Measurements from ENCODE around the gene PITPNM1. TPM values are rescaled to one million over a fixed set of nuclear protein-coding genes. Genes with fewer than 3 reads are reported as not detected.

The PITPNM1 gene
- total RNA-seq, 1 experiment from 2014 or later: 79.8 TPM

DNA sequence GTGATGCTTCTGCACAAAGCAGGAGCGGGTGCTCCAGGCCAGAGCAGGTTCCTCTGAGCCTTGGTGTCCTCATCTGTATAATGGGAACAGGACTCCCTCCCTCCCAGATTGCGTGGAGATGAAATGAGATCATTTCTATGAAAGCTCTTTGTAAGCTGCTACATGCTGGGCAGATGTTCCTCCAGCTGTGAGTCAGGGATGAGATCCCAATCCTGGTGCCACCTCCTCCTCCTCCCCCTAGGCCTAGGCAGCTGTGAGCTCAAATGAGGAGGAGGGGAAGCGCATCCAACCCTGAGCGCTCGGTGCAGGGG is 25.1 kb upstream of the PITPNM1 start:
- no peak overlapping the region for H3K4me2 ChIP-seq (ENCODE audit: low read length)
- no peak overlapping the region for H3K9ac ChIP-seq (ENCODE audit: low read length)
- H3K36me3 ChIP-seq (ENCODE audit: low read depth, low read length): no peaks in the 10 kb centered on the region; the same call in 1 of the 2 replicates
- H3K27ac ChIP-seq (ENCODE audit: low read length): no peak overlapping the region
- POLR2A ChIA-PET (ENCODE audit: unreplicated experiment): no interaction called here
- H3K4me1 ChIP-seq (ENCODE audit: insufficient read depth, low read length): no peaks in the 10 kb centered on the region
- no peaks in the 10 kb centered on the region for H3K27me3 ChIP-seq (ENCODE audit: low read length)
- ATAC-seq: no peak
- H4K20me1 ChIP-seq (ENCODE audit: low read length): no peaks in the 10 kb centered on the region
- DNase-seq: no peak
- CTCF ChIA-PET: no interaction called here
- no peak overlapping the region for H3K4me3 ChIP-seq (ENCODE audit: low read length)
- H3F3A ChIP-seq (ENCODE audit: low read length, unreplicated experiment): no peaks in the 10 kb centered on the region
- no peaks in the 10 kb centered on the region for H3K9me2 ChIP-seq (replicated peaks; ENCODE audit: low read length)
- H2AFZ ChIP-seq (ENCODE audit: low read length): no peak overlapping the region
- peaks cover 23% of the 10 kb centered on the region for H3K9me3 ChIP-seq (ENCODE audit: low read length)
- BruUV-seq (replicated peaks): no TSS peak
- no peaks in the 10 kb centered on the region for H3K79me2 ChIP-seq (ENCODE audit: low read length)
- TF ChIP-seq EZH2 (IDR thresholded peaks at IDR 0.05; ENCODE audit: low read length, unreplicated experiment) (no peak), EZH2phosphoT487 (IDR thresholded peaks at IDR 0.05; ENCODE audit: borderline replicate concordance, low read length) (no peak)
- TF ChIP-seq, protein P1, sequence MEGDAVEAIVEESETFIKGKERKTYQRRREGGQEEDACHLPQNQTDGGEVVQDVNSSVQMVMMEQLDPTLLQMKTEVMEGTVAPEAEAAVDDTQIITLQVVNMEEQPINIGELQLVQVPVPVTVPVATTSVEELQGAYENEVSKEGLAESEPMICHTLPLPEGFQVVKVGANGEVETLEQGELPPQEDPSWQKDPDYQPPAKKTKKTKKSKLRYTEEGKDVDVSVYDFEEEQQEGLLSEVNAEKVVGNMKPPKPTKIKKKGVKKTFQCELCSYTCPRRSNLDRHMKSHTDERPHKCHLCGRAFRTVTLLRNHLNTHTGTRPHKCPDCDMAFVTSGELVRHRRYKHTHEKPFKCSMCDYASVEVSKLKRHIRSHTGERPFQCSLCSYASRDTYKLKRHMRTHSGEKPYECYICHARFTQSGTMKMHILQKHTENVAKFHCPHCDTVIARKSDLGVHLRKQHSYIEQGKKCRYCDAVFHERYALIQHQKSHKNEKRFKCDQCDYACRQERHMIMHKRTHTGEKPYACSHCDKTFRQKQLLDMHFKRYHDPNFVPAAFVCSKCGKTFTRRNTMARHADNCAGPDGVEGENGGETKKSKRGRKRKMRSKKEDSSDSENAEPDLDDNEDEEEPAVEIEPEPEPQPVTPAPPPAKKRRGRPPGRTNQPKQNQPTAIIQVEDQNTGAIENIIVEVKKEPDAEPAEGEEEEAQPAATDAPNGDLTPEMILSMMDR (conservative IDR thresholded peaks at IDR 0.05; ENCODE audit: low read depth, low read length): no peak
- intact Hi-C loops (cut with micrococcal nuclease): no loop called here

- no peaks in the 10 kb centered on the region for H3K9me2 ChIP-seq (replicated peaks; ENCODE audit: low read length)
Observed at GRCh38 chr11:67528376-67528775, 23.2 kb upstream of the PITPNM1 start.

DNA sequence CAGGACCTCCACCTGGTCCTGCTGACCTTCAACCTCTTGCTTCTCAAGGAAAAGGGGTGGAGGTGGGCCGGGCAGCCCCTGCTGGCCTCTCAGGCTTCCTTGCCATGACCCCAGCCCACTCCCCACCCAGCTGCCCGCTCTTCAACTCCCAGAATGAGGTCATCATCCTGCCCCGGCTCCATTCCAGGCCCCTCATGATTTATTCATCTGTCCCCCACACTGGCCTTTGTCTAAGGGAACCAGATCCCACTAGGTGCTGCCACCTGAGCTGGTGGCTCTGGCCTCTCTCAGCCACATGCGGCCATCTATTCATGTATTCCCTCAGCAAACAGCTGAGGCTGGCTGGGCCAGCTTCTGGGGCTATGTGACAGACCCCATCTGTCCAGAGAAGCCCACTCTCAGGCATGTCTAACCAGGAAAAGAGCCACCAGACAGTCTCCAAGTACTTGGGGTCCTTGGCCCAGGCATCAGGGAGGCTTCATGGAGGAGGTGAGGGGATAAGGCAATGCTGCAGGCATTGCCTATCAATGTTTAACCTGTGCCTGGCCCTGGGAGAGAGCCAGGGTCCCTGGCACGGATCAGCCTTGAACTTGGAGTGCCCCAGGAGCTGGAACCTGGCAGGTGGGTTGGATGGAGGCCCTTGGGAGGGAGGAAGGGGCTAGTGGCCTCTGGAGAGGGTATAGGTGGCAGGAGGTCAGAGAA is 20.3 kb upstream of the PITPNM1 start:
- no peak for TF ChIP-seq EZH2 (IDR thresholded peaks at IDR 0.05; ENCODE audit: low read length, unreplicated experiment)
- TF ChIP-seq, protein P1 (conservative IDR thresholded peaks at IDR 0.05; ENCODE audit: low read depth, low read length): no peak
- no peak for TF ChIP-seq EZH2phosphoT487 (IDR thresholded peaks at IDR 0.05; ENCODE audit: borderline replicate concordance, low read length)
- Histone ChIP-seq H3K9me2 (replicated peaks; ENCODE audit: low read length) (no peaks in the 10 kb centered on the region), H3K4me1 (ENCODE audit: insufficient read depth, low read length) (no peaks in the 10 kb centered on the region), H2AFZ (ENCODE audit: low read length) (no peak overlapping the region), H3K9me3 (ENCODE audit: low read length) (no peaks in the 10 kb centered on the region), H3F3A (ENCODE audit: low read length, unreplicated experiment) (no peaks in the 10 kb centered on the region), H3K27me3 (ENCODE audit: low read length) (no peaks in the 10 kb centered on the region), H3K79me2 (ENCODE audit: low read length) (no peaks in the 10 kb centered on the region), H3K9ac (ENCODE audit: low read length) (no peak overlapping the region), H4K20me1 (ENCODE audit: low read length) (no peaks in the 10 kb centered on the region), H3K36me3 (ENCODE audit: low read depth, low read length) (no peaks in the 10 kb centered on the region), H3K4me3 (ENCODE audit: low read length) (no peak overlapping the region), H3K4me2 (ENCODE audit: low read length) (no peak overlapping the region), H3K27ac (ENCODE audit: low read length) (no peak overlapping the region)
- ChIA-PET CTCF (no interaction called here), POLR2A (ENCODE audit: unreplicated experiment) (no interaction called here)
- no TSS peak for BruUV-seq (replicated peaks)
- no peak for DNase-seq
- intact Hi-C loops (cut with micrococcal nuclease): no loop called here
- no peak for ATAC-seq

More at GRCh38 chr11:67528376-67528775, 23.2 kb upstream of the PITPNM1 start:
- intact Hi-C loops (cut with micrococcal nuclease): no loop called here
- H3K9ac ChIP-seq (ENCODE audit: low read length): no peak overlapping the region
- H3K4me1 ChIP-seq (ENCODE audit: insufficient read depth, low read length): no peaks in the 10 kb centered on the region
- no peaks in the 10 kb centered on the region for H3K36me3 ChIP-seq (ENCODE audit: low read depth, low read length)
- DNase-seq: no peak
- H3K79me2 ChIP-seq (ENCODE audit: low read length): no peaks in the 10 kb centered on the region
- H3K4me2 ChIP-seq (ENCODE audit: low read length): no peak overlapping the region
- H3K4me3 ChIP-seq (ENCODE audit: low read length): no peak overlapping the region
- no peaks in the 10 kb centered on the region for H4K20me1 ChIP-seq (ENCODE audit: low read length)
- BruUV-seq (replicated peaks): no TSS peak
- TF ChIP-seq, protein P1 (conservative IDR thresholded peaks at IDR 0.05; ENCODE audit: low read depth, low read length): no peak
- TF ChIP-seq EZH2 (IDR thresholded peaks at IDR 0.05; ENCODE audit: low read length, unreplicated experiment): no peak
- no peak for TF ChIP-seq EZH2phosphoT487 (IDR thresholded peaks at IDR 0.05; ENCODE audit: borderline replicate concordance, low read length)
- no peaks in the 10 kb centered on the region for H3F3A ChIP-seq (ENCODE audit: low read length, unreplicated experiment)
- ATAC-seq: no peak
- no peaks in the 10 kb centered on the region for H3K27me3 ChIP-seq (ENCODE audit: low read length)
- ChIA-PET CTCF (no interaction called here), POLR2A (ENCODE audit: unreplicated experiment) (no interaction called here)
- no peak overlapping the region for H2AFZ ChIP-seq (ENCODE audit: low read length)
- H3K9me3 ChIP-seq (ENCODE audit: low read length): peaks cover 6% of the 10 kb centered on the region
- no peak overlapping the region for H3K27ac ChIP-seq (ENCODE audit: low read length)
